GM21717 (cell line): ENCODE measurements around the gene PRKAR2A.
"Not testable (repeated sequence)": the region's sequence is repeated elsewhere in the genome, so short reads cannot be mapped to it uniquely, and the experiment has no call there.

Experiments used
- ATAC-seq: cut with Tn5 transposase; IDR thresholded peaks from one replicate; pipeline ENCODE4 v1.9.1; 2021; ENCODE audit warnings: mild to moderate bottlenecking, moderate library complexity; ENCODE audit not compliant: unreplicated experiment

Gene PRKAR2A

GRCh38 chr3:48783304-48783703, 64.4 kb downstream of the PRKAR2A start:
- ATAC-seq: no peak

DNA sequence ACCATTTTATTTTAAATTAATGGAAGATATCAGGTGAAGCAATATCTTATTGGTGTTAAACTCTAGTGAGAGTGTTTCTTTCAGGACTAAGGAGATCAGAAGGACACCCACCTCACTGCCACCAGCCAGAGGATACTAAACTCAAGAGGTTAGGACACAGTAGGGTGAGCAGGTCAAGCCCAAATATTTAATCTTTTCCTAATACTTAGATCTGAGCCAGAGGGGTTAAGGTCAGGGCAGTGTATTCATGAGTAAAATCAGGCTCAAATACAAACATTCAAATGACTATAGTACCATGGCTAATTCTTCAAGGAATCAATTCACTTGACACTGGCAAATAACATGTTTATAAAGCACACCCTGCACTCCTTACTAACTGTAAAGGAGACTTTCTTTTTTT, 65.6 kb downstream of the PRKAR2A start:
- ATAC-seq: no peak

DNA sequence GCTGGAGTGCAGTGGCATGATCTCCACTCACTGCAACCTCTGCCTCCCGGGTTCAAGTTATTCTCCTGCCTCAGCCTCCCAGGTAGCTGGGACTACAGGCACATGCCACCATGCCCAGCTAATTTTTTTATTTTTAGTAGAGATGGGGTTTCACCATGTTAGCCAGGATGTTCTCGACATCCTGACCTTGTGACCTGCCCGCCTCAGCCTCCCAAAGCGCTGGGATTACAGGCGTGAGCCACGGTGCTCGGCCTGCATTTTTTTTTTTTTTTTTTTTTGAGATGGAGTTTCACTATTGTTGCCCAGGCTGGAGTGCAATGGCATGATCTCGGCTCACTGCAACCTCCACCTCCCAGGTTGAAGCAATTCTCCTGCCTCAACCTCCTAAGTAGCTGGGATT, 69.1 kb downstream of the PRKAR2A start:
- not testable (repeated sequence) for ATAC-seq

DNA sequence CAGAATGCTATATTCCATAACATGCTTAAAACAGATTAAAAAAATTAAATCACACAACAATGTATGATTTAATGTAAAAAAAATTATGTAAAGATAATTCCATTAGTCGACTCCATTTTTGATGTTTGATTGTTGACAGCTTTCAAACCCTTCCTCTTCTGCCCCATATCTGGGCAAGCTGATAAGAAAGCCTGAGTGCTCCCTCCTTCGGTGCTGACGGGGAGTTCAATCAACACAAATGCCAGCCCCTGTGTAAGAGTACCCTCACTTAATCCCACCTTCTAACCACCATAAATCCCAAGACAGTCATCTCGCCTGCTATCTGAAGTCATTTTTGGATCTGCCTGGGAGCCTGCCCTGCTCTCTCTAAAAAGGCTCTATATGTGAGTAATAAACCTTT, 70.8 kb downstream of the PRKAR2A start:
- no peak for ATAC-seq

- no peak for ATAC-seq
These were observed 77.5 kb downstream of the PRKAR2A start for GRCh38 chr3:48770192-48770502.

- no peak for ATAC-seq
These were observed 82.3 kb downstream of the PRKAR2A start for GRCh38 chr3:48765376-48765775.

DNA sequence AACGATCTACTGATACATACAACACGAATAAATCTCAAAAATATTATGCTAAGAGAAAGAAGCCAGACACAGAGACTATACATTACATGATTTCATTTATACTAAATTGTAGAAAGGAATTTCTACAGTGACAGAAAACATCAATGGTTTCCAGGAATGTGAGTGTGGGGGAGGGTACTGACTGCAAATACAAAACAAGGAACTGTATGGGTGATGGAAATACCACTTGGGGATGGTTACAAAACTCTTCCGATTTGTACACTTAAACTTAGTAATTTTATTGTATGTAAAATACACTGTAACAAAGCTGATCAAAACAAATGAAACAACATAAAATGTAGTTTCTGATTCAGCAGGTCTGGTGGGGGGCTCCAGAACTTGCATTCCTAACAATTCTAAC, 84.9 kb downstream of the PRKAR2A start:
- no peak for ATAC-seq

DNA sequence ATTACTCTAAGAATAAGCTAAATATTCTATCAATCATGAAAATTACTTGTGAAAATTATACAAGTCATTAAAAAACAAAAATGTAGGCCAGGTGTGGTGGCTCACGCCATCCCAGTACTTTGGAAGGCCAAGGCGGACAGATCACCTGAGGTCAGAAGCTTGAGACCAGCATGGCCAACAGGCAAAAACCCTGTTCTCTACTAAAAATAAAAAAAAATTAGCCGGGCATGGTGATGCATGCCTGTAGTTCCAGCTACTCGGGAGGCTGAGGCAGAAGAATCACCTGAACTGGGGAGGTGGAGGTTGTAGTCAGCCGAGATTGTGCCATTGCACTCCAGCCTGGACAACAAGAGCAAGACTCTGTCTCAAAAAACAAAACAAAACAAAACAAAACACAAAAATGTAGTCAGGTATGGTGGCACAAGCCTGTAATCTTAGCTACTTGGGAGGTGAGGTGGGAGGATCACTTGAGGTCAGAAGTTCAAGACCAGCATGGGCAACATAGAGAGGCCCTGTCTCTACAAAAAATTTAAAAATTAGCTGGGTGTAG, 87.6 kb downstream of the PRKAR2A start:
- not testable (repeated sequence) for ATAC-seq

DNA sequence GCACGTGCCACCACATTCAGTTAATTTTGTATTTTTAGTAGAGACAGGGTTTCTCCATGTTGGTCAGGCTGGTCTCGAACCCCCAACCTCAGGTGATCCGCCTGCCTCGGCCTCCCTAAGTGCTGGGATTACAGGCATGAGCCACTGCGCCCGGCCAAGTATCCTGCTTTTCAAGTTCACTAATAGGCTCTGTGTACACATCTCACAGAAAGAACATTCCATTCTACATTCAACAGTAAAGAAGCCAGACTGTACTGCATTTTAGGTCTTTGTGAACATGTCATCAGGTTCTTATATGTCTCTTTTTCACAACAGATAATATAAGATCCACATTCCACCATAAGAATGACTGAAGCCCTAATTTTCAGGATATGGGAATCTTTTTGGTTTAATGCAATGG, 88.1 kb downstream of the PRKAR2A start:
- ATAC-seq: not testable (repeated sequence)

GRCh38 chr3:48759071-48759470, 88.6 kb downstream of the PRKAR2A start:
- ATAC-seq: no peak

DNA sequence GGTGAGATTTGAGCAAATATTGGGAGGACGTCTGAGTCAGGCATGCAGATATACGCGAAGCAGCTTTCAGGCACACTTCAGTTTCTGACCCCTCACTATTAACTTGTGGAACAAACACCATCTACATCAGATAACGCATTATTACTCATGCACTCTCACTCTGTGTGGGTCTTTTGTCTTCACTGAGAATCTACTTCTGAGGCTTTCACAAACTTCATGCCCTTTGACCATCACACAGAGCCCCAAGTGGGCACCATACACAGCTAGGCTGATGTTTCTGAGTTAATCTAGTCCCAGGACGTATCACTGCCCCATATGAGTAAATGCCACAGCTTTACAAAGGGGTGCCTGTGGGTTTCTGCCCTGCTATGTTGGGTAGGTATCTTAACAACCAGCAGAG, 91.0 kb downstream of the PRKAR2A start:
- ATAC-seq: no peak

DNA sequence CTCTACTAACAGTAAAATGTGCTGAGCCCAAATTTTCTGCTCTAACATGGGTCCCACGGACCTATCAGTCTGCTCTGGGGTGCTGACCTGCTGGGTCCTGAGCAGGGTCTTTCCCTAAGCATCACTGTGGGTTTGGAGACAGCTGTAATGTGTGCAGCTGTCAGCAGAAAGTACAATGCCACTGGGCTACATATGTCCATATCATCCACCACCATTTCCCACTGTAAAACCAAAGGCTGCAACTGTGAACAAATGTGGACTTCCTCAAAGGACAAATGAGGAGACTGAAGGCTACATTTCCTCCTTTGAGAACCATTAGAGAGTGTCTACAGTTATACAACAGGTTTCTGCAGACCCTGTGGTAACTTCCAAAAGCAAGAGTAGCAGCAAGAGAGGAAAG, 96.8 kb downstream of the PRKAR2A start:
- no peak for ATAC-seq

DNA sequence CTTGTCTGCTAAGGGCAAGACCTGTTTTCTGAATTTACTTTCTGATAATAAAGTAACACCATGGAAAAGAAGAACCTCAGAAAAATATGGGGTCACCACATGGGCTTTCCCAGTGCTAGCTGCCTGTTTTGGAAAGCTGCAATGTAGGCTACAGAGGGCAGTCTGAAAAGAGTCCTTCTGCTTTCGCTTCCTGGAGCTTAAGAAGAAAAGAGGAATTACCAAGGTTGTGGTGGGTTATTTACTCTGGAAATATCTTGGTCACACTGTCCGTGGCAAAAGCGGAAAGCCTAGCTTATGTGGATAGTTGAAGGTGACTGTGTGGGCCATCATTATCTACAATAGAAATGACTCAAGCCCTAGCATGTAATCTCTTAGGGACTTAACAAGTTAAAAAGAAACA, 98.9 kb downstream of the PRKAR2A start:
- no peak for ATAC-seq

DNA sequence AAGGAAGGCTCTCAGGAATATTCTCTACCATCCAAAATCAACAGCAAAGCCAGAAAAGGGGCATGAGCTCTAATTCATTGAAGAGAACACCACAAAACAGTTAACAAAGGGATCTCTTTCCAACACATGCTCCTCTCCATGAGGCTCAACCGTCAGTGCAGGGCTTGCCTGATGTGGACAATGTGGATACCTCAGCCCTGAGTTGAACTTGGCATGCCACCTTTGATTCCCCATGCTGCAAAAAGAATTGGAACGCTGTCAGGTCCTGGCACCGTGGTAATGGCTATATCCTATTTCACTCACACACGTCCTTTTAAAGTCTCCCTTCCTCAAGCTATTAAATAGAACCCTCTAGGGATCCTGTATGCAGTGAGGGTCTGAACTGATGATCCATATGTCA, 100.0 kb downstream of the PRKAR2A start:
- no peak for ATAC-seq

DNA sequence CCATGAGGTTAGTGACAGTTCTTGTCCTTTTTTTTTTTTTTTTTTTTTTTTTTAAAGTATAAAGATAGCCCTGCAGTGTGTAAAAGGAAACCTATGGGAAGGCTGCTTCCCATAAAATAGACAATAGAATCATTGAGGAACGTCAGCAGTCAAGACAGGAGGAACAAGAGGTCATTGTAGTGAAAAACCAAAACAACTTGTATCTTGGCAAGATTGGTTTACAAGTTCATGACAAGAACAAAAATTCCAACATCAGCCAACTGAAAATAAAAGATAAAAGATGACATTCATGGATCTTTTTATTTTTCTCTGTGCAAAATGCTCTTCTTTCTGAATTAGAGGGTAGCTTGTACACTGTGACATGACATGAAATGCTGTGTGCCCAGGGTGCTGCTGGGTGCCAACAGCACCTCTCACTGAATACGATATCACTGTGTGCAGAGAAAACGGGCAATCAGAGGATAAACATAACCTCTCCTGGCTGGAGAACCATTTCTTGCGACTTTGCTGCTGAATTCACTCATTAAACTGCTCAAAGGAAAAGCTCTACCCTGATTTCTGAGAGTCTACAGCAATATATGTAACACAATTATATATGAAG, 100.6 kb downstream of the PRKAR2A start:
- no peak for ATAC-seq

DNA sequence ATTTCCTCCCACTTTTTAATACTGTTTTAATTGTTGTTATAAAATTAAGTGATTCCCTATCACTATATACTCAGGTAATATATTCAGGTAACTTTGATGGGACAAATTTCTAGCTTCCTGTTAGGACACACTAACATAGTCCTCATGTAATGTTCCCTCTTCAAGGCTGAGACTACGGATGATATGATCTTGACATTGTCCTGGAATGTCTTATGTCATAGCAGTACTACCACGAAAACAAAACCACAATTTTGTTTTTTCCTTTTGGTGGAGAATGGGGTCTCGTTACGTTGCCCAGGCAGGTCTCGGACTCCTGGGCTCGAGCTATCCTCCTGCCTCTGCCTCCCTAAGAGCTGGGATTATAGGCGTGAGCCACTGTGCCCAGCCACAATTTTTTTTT, 103.9 kb downstream of the PRKAR2A start:
- ATAC-seq: no peak

GRCh38 chr3:48741226-48741625, 106.4 kb downstream of the PRKAR2A start:
- not testable (repeated sequence) for ATAC-seq

GRCh38 chr3:48739955-48740823, 107.5 kb downstream of the PRKAR2A start:
- no peak for ATAC-seq

GRCh38 chr3:48739617-48739954, 108.1 kb downstream of the PRKAR2A start:
- no peak for ATAC-seq

DNA sequence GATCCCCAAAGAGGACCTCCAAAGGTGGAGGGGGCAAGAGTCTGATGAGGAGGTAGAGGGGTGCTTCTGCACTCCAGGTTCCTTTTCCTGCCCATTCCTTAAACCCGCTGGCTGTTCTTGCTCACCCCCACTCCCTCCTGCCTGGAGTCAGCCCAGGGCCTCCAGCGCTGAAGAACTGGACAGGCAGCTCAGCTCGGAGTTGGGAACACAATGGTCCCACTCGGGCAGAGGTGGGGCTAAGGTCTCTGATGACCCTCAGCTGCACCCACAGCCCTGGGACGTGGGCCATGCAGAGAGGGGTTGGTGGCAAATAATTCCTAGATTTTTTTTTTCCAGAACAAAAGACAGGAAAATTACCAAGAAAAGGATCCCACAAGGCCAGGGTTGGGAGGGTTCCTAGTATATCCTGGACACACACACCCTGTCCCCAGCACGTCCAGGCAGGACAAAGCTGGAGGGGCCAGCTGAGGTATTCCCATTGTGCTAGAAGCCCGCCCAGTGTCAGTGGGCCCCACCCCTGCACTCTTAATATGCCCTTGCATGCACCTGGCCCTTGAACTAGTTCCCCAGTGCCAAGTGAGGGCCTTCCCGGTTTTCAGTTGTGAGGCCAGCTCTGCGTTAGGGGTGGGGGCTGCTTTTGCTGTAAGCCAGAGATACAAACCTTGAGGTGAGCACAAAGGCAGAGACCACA, 108.6 kb downstream of the PRKAR2A start:
- no peak for ATAC-seq

DNA sequence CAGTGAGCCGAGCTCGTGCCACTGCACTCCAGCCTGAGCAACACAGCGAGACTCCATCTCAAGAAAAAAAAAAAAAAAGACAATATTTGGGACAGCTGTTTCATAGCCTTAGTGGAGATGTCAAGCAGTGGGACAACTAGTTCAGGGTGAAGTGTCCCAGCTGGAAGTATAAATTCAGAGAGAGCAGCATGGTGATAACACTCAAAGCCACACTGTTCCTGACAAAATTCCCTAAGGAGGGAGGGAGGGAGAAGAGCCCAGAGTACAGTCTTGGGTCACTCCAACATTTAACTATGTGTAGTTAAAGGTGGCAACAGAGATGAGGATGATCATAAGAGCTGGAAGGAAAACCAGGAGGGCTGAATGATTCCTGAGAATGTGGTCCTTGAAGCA, 109.5 kb downstream of the PRKAR2A start:
- ATAC-seq: no peak
